A549 (cell line): ENCODE results near the gene PDIA5. TPM values are rescaled to one million over a fixed set of nuclear protein-coding genes. Genes with fewer than 3 reads are reported as not detected.

ENCODE experiments used
- ATAC-seq, 2 experiments: fragments of 200-7000 bp in 1 of 2; fragments of >200 bp in 1 of 2; cut with Nextera tagmentation in 1 of 2; cut with Tn5 transposase in 1 of 2; 3 replicates each; pipeline versions ENCODE4 v1.8.0 to v1.9.1; 2018 to 2020; ENCODE audit warnings: mild to moderate bottlenecking in 1 of 2, moderate library complexity in 1 of 2
- CTCF ChIA-PET: fragments of 300-600 bp; sonication (Branson Sonifier 250); formaldehyde crosslinking; extraction: SDS; loops from one replicate; lab custom pipeline; 2021; ENCODE audit warnings: antibody characterized with exemption, inconsistent platforms; lab: Yijun Ruan, JAX
- POLR2A ChIA-PET: fragments of 350-600 bp; formaldehyde crosslinking; extraction: SDS; loops from one replicate; lab custom pipeline; 2021; ENCODE audit warnings: antibody characterized with exemption, inconsistent platforms; lab: Yijun Ruan, JAX
- DNase-seq, 2 experiments: peaks; one replicate each; pipeline versions ENCODE4 v3.0.0 to v3.0.0-alpha.2; 2011 to 2016; ENCODE audit warnings: low read depth in 1 of 2, low spot score in 1 of 2
- FAIRE-seq: peaks from 2 replicates; lab custom pipeline; 2011; peaks lifted over from hg19 to GRCh38; lab: Jason Lieb, UNC
- H3K27ac ChIP-seq, 2 experiments: fragments of >200 bp; sonication (Bioruptor Twin); formaldehyde crosslinking; 3 replicates each; pipeline ENCODE4 v1.5.1; 2016 to 2017
- H3K4me1 ChIP-seq: fragments of >200 bp; sonication (Bioruptor Twin); formaldehyde crosslinking; 3 replicates; pipeline ENCODE4 v1.6.1; 2016
- H3K4me2 ChIP-seq: fragments of >200 bp; sonication (Bioruptor Twin); formaldehyde crosslinking; 3 replicates; pipeline ENCODE4 v1.6.1; 2016
- H3K4me3 ChIP-seq: fragments of >200 bp; sonication (Bioruptor Twin); formaldehyde crosslinking; 3 replicates; pipeline ENCODE4 v1.5.1; 2016
- H3K9me3 ChIP-seq: fragments of >200 bp; sonication (Bioruptor Twin); formaldehyde crosslinking; 3 replicates; pipeline ENCODE4 v1.6.1; 2016
- BHLHE40 ChIP-seq: IDR thresholded peaks from 2 replicates; pipeline ENCODE4 v1.6.1; 2012; ENCODE audit warnings: low read depth, low read length, inconsistent platforms
- CHD2 ChIP-seq: fragments of 150-350 bp; IDR thresholded peaks from 2 replicates; pipeline ENCODE4 v1.6.1; 2014; ENCODE audit warnings: low read length; ENCODE audit not compliant: partially characterized antibody
- CTCF ChIP-seq: fragments of >200 bp; sonication (Bioruptor Twin); formaldehyde crosslinking; IDR thresholded peaks from 3 replicates; pipeline ENCODE4 v1.5.1; 2016
- HOXB5 ChIP-seq: fragments of 250-450 bp; sonication (Bioruptor Pico); IDR thresholded peaks from 2 replicates; pipeline ENCODE4 v1.5.0; 2020; ENCODE audit warnings: mild to moderate bottlenecking, moderate library complexity
- JUNB ChIP-seq: fragments of >200 bp; sonication (Bioruptor Twin); formaldehyde crosslinking; IDR thresholded peaks from 2 replicates; pipeline ENCODE4 v1.6.1; 2016
- MAX ChIP-seq: IDR thresholded peaks from 2 replicates; pipeline ENCODE4 v1.6.1; 2012
- NPAS2 ChIP-seq: fragments of 250-450 bp; sonication (Bioruptor Pico); IDR thresholded peaks from 2 replicates; pipeline ENCODE4 v1.8.0; 2022; ENCODE audit warnings: mild to moderate bottlenecking, moderate library complexity, borderline replicate concordance
- PBX3 ChIP-seq: IDR thresholded peaks from 2 replicates; pipeline ENCODE4 v1.6.1; 2012
- REST ChIP-seq: fragments of 200-600 bp; sonication (generic); IDR thresholded peaks from 2 replicates; pipeline ENCODE4 v1.6.1; 2016; ENCODE audit warnings: antibody characterized with exemption, mild to moderate bottlenecking, moderate library complexity
- RFX5 ChIP-seq: fragments of 450-650 bp; IDR thresholded peaks from 2 replicates; pipeline ENCODE4 v1.7.1; 2014; ENCODE audit warnings: antibody characterized with exemption, mild to moderate bottlenecking, moderate library complexity
- TP53 ChIP-seq: fragments of 250-450 bp; sonication (Bioruptor Pico); IDR thresholded peaks from 2 replicates; pipeline ENCODE4 v1.5.0; 2021; ENCODE audit warnings: mild to moderate bottlenecking, moderate library complexity
- ZSCAN20 ChIP-seq: fragments of 250-450 bp; sonication (Bioruptor Pico); IDR thresholded peaks from 2 replicates; pipeline ENCODE4 v1.8.0; 2022; ENCODE audit warnings: mild to moderate bottlenecking, moderate library complexity
- WGBS: methylation state at CpG from one replicate; pipeline ENCODE4 v1.1.6; 2017; ENCODE audit errors: missing lambda C conversion rate; 5-methylcytosine and 5-hydroxymethylcytosine counted together
- polyA plus RNA-seq, 4 experiments: library from polyadenylated mRNA; depleted of rRNA in 3 of 4; stranded (reverse); fragments of >200 nt; fragmentation: RNase III in 1 of 4; extraction: RNeasy Plus Mini Kit Qiagen cat#74134 plus additional on column Dnase treatment in 1 of 4; gene quantifications; 2 replicates in 3 of 4; 3 replicates in 1 of 4; pipeline ENCODE4 v1.2.3, GENCODE V29; 2011 to 2017

PDIA5 gene
- polyA plus RNA-seq, 2 of the 4 experiments (the other 2 are of a cell fraction) = 17.5 to 28.1 TPM

- CTCF ChIA-PET = interaction anchor here (0.6 to 1.8 kb wide), 4 partner anchors 17 to 1050 kb away, joined by 3 to 7 read pairs (median 4); partner anchors contain the start of genes PDIA5 and SEMA5B
- no peak for FAIRE-seq
- 66% methylated on average over 5 of the region's 5 CpGs for WGBS
These were observed 21.7 kb upstream of the PDIA5 start for GRCh38 chr3:123044981-123045763.

DNA sequence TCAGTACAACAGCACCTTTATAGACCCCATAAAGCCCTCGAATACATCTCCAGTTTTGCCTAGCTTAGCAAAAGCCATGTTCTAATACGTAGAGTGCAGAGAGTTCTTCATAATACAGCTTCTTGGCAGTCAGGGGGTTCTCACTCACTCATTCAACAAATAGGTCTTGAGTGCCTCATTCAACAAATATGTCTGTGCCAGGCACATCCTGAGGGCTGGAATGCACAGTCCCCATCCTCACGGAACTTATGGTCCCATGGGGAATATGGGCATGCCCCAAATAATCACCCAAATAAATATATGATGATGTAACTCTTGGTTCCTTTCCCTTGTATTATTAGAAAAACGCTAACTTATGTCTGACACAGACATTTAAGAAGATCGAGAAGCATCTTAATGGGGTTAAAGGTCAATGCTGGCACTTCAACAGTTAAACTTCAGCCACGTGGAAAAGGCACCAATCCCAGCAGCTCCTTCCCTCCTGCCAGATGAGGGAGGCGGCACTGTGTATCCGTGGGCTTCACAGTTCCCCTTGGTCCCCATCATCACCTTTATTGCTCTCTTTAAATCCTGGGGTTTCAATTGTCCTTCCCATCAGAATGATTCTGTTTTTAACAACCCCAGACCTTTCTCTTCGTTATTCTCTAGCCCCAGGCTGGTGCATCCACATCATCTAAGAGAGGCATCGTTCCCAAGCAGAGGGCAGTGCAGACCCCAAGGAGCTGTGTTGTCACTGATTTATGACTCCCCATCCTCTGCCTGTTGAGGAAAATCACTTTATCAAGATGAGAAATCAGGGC lies 20.4 kb upstream of the PDIA5 start:
- TF ChIP-seq TP53 (CRISPR knock-in tag) (no peak), CHD2 (no peak), PBX3 (no peak), NPAS2 (CRISPR knock-in tag) (no peak), BHLHE40 (no peak), RFX5 (no peak)
- DNase-seq (peak in 1 of 2 experiments; percentile 33), ATAC-seq (peak; percentile 58 to 79; a peak in 4 of 6 replicates), FAIRE-seq (no peak)
- Histone ChIP-seq H3K27ac (no peak overlapping the region; a peak in 1 of 6 replicates), H3K9me3 (no peaks in the 10 kb centered on the region), H3K4me2 (peak overlapping the region; percentile 24; the same call in 1 of the 3 replicates), H3K4me1 (peaks cover 9% of the 10 kb centered on the region; the same call in 1 of the 3 replicates), H3K4me3 (no peak overlapping the region)
- POLR2A ChIA-PET = no interaction called here
- CTCF ChIA-PET = no interaction called here
- WGBS = 34% methylated on average over 10 of the region's 10 CpGs

More at GRCh38 chr3:123044981-123045763, 21.7 kb upstream of the PDIA5 start:
- TF ChIP-seq CTCF (no peak), HOXB5 (CRISPR knock-in tag) (no peak), JUNB (no peak), CHD2 (no peak), REST (no peak), NPAS2 (CRISPR knock-in tag) (no peak), ZSCAN20 (no peak)
- no peak overlapping the region for H3K4me3 ChIP-seq
- POLR2A ChIA-PET = interaction anchor here (0.7 kb wide), 1 partner anchor 341 kb away, joined by 3 read pairs; no protein-coding TSS in a partner anchor
- DNase-seq (no peak), ATAC-seq (peak in 1 of 2 experiments; percentile 36; a peak in 2 of 6 replicates)
- H3K4me2 ChIP-seq = no peak overlapping the region
- no peak overlapping the region; a peak in 1 of 6 replicates for H3K27ac ChIP-seq
- H3K9me3 ChIP-seq = no peaks in the 10 kb centered on the region
- peaks cover 9% of the 10 kb centered on the region; the same call in 1 of the 3 replicates for H3K4me1 ChIP-seq

DNA sequence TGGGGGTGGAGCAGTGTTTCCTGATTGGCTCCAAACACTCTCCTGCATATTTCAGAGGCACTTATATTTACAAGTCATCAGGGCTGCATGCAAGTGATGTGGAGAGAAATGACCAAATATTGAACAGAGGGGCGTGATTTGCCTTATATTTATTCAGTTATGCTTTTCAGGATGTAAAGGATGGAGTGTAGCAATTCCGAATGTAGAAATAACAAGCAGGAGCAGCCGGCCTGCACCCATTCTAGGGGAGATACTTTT lies 19.8 kb upstream of the PDIA5 start:
- Histone ChIP-seq H3K4me3 (no peak overlapping the region), H3K4me2 (no peak overlapping the region), H3K4me1 (peaks cover 12% of the 10 kb centered on the region; the same call in 1 of the 3 replicates), H3K27ac (no peak overlapping the region), H3K9me3 (no peaks in the 10 kb centered on the region)
- FAIRE-seq = no peak
- DNase-seq = no peak
- ChIA-PET CTCF (no interaction called here), POLR2A (no interaction called here)
- WGBS = 75% methylated on average over 3 of the region's 3 CpGs
- ATAC-seq = no peak
- TF ChIP-seq MAX = no peak
